HFFc6 (cell line): ENCODE results near the gene SCIMP. TPM values are rescaled to one million over a fixed set of nuclear protein-coding genes. Genes with fewer than 3 reads are reported as not detected.
"Not testable (repeated sequence)": the region's sequence is repeated elsewhere in the genome, so short reads cannot be mapped to it uniquely, and the experiment has no call there.

Experiments
- DNase-seq: peaks from one replicate; pipeline ENCODE4 v3.0.0-alpha.2; 2018
- H3K27ac Mint-ChIP-seq: 2 replicates; pipeline ENCODE4 v1.8.0; 2020; ENCODE audit warnings: mild to moderate bottlenecking, mixed read lengths
- H3K27me3 Mint-ChIP-seq: 2 replicates; pipeline ENCODE4 v1.8.0; 2021; ENCODE audit warnings: mild to moderate bottlenecking, moderate library complexity, mixed read lengths; ENCODE audit not compliant: insufficient read depth
- H3K36me3 Mint-ChIP-seq: 2 replicates; pipeline ENCODE4 v1.8.0; 2021; ENCODE audit warnings: low read depth, mixed read lengths
- H3K4me1 Mint-ChIP-seq: 2 replicates; pipeline ENCODE4 v1.8.0; 2020; ENCODE audit warnings: low read depth, mixed read lengths
- H3K4me3 Mint-ChIP-seq: 2 replicates; pipeline ENCODE4 v1.8.0; 2020; ENCODE audit warnings: mild to moderate bottlenecking, moderate library complexity, mixed read lengths
- H3K9me3 Mint-ChIP-seq: 2 replicates; pipeline ENCODE4 v1.8.0; 2020; ENCODE audit warnings: mild to moderate bottlenecking, mixed read lengths
- total RNA-seq, 6 experiments: library from RNA; stranded (reverse); fragmentation: NEBNext Ultra II Directional; extraction: Animal tissue kit (Norgen Biotek cat#: 25700); gene quantifications; 2 replicates in 1 of 6; 3 replicates in 5 of 6; pipeline ENCODE4 v1.2.3, GENCODE V29; 2021
- TF ChIP-seq, protein P1 (sequence below): fragments of 200-600 bp; sonication (generic); IDR thresholded peaks from 2 replicates; pipeline ENCODE4 v1.5.0; 2021; ENCODE audit warnings: antibody characterized with exemption, mild to moderate bottlenecking

Gene SCIMP
- total RNA-seq, 6 experiments from 2014 or later: not detected

DNA sequence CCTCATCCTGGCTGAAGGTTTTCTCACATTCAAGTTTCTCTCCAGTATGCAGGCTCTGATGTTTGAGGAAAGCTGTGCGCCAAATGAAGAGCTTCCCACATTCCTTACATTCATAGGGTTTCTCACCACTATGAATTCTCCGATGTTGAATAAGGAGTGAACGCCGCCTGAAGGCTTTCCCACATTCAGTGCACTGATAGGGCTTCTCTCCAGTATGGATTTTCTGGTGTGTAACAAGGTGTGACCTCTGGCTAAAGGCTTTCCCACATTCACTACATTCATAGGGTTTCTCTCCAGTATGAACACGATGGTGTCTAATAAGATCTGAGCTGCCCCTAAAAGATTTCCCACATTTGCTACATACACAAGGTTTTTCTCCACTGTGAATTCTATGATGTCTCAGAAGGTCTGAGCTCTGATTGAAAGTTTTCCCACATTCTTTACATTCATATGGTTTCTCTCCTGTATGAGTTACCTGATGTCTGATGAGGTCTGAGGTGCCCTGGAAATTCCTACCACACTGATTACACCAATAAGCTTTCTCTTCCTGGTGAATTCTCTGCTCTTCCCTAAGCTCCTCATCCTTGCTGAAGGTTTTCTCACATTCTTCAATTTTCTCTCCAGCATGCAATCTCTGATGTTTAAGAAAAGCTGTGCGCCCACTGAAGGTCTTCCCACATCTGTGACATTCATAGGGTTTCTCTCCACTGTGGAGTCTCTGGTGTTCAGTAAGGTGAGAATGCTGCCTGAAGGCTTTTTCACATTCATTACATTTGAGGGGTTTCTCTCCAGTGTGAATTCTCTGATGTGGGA lies 51.9 kb downstream of the SCIMP start:
- peaks cover 96% of the 10 kb centered on the region for H3K9me3 Mint-ChIP-seq
- DNase-seq: no peak
- TF ChIP-seq, protein P1, sequence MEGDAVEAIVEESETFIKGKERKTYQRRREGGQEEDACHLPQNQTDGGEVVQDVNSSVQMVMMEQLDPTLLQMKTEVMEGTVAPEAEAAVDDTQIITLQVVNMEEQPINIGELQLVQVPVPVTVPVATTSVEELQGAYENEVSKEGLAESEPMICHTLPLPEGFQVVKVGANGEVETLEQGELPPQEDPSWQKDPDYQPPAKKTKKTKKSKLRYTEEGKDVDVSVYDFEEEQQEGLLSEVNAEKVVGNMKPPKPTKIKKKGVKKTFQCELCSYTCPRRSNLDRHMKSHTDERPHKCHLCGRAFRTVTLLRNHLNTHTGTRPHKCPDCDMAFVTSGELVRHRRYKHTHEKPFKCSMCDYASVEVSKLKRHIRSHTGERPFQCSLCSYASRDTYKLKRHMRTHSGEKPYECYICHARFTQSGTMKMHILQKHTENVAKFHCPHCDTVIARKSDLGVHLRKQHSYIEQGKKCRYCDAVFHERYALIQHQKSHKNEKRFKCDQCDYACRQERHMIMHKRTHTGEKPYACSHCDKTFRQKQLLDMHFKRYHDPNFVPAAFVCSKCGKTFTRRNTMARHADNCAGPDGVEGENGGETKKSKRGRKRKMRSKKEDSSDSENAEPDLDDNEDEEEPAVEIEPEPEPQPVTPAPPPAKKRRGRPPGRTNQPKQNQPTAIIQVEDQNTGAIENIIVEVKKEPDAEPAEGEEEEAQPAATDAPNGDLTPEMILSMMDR: no peak
- peaks cover 7% of the 10 kb centered on the region for H3K27me3 Mint-ChIP-seq
- H3K4me1 Mint-ChIP-seq: no peaks in the 10 kb centered on the region
- H3K27ac Mint-ChIP-seq: no peak overlapping the region
- H3K36me3 Mint-ChIP-seq: peaks cover 93% of the 10 kb centered on the region
- H3K4me3 Mint-ChIP-seq: no peak overlapping the region

DNA sequence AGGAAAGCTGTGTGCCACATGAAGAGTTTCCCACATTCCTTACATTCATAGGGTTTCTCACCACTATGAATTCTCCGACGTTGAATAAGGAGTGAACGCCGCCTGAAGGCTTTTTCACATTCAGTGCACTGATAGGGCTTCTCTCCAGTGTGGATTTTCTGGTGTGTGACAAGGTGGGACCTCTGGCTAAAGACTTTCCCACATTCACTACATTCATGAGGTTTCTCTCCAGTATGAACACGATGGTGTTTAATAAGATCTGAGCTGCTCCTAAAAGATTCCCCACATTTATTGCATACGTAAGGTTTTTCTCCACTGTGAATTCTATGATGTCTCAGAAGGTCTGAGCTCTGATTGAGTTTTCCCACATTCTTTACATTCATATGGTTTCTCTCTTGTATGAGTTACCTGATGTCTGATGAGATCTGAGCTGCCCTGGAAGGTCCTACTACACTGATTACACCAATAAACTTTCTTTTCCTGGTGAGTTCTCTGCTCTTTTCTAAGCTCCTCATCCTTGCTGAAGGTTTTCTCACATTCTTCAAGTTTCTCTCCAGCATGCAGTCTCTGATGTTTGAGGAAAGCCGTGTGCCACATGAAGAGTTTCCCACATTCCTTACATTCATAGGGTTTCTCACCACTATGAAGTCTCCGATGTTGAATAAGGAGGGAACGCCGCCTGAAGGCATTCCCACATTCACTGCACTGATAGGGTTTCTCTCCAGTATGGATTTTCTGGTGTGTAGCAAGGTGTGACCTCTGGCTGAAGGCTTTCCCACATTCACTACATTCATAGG lies 53.0 kb downstream of the SCIMP start:
- no peak overlapping the region; the same call in 1 of the 2 replicates for H3K4me3 Mint-ChIP-seq
- no peak overlapping the region for H3K27ac Mint-ChIP-seq
- H3K9me3 Mint-ChIP-seq: peaks cover 93% of the 10 kb centered on the region
- TF ChIP-seq, protein P1: no peak
- H3K27me3 Mint-ChIP-seq: peaks cover 7% of the 10 kb centered on the region
- no peaks in the 10 kb centered on the region for H3K4me1 Mint-ChIP-seq
- no peak for DNase-seq
- peaks cover 89% of the 10 kb centered on the region for H3K36me3 Mint-ChIP-seq

DNA sequence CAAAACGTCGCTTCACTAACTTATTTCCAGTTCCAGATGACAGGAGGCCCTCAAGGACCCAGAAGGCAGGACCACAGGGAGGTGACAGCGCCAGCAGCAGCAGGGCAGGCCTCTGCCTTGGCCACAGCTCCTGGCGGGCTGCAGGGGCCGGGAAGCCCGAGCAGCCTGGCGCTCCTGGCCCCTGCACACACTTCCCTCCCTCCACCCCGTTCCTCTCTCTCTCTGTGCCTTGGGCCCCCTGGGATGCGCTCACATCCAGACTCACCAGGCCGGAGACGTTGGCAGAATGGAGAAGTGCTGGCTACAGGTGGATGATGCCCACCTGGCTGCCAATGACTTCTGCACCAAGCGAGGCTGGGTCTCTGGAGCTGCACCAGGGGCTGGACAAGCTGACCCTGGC lies 55.7 kb downstream of the SCIMP start:
- peaks cover 91% of the 10 kb centered on the region for H3K9me3 Mint-ChIP-seq
- TF ChIP-seq, protein P1: no peak
- no peak overlapping the region for H3K4me3 Mint-ChIP-seq
- DNase-seq: no peak
- peaks cover 83% of the 10 kb centered on the region for H3K36me3 Mint-ChIP-seq
- no peak overlapping the region for H3K27ac Mint-ChIP-seq
- peaks cover 5% of the 10 kb centered on the region for H3K27me3 Mint-ChIP-seq
- H3K4me1 Mint-ChIP-seq: no peaks in the 10 kb centered on the region

DNA sequence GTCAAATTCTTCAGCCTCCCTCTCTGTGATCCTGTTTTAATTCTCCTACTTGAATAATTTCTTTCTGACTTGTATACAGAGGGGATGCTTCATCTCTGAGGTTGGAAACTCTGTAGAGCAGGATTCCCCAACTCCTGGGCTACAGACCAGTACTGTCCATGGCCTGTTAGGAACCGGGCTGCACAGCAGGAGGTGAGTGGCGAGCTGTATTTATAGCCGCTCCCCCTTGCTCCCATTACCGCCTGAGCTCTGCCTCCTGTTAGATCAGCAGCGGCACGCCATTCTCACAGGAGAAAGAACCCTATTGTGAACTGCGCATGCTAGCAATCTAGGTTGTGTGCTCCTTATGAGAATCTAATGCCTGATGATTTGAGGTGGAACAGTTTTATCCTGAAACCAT lies 59.6 kb downstream of the SCIMP start:
- DNase-seq, H3K4me3 Mint-ChIP-seq, H3K27me3 Mint-ChIP-seq, H3K27ac Mint-ChIP-seq, H3K4me1 Mint-ChIP-seq: not testable (repeated sequence)
- peaks cover 75% of the 10 kb centered on the region for H3K9me3 Mint-ChIP-seq
- H3K36me3 Mint-ChIP-seq: peaks cover 60% of the 10 kb centered on the region

DNA sequence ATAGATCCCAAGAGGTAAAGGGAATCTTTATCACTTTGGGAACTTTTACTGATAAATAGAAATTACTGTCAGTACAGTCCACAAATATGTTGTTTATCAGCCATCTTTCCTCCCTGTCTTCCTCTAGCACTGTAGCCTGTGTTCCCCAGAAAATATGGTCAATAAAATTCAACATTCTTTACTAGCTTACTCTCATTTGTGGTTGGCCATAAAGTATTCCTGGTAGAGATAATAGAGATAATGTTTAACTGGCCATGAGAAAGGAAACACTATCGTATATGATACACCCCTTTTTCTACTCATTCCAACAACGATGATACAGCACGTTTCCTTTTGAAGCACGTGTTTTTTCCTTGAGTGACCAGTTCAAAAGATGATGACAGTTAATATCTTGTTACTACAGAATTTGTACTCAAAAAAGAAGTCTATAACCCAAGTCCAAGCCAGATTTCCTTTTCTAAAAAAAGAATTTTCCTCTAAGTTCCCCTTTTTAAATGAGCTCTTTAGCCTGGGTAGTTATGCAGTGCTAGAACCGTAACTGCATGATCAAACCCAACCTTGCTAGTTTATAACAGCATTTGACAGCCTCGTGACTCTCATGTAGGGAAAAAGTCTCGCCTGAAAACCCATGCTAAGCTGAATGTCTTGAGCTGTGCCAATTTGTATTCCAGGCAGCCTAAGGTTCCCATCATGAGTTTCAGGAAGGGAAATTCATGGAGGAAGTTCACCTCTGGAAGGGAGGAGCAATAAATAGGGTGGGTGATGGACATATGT lies 68.7 kb downstream of the SCIMP start:
- Mint-ChIP-seq H3K4me3 (peak overlapping the region; percentile 60), H3K36me3 (peaks cover 26% of the 10 kb centered on the region), H3K27ac (peak overlapping the region; percentile 98), H3K9me3 (peaks cover 28% of the 10 kb centered on the region), H3K4me1 (peaks cover 30% of the 10 kb centered on the region)
- H3K27me3 Mint-ChIP-seq: not testable (repeated sequence)
- DNase-seq: peak; percentile 94

DNA sequence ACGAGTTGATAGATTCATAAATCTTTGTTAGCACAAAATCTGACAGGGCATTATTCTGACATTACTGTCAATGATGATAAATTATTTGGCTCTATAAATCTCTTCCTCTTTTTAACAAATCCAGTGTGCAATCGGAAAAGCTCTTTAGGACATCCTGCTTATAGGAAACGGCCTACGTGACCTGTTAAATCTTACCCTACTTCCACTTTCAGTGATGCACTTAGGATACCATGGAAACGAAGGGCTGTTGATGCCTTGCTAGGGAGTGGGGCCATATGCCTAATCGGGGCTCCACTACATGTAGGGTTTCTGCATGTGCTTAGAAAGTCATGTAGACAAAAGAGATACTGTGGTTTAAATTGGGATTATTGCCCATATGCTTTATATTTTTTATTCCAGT lies 70.2 kb downstream of the SCIMP start:
- Mint-ChIP-seq H3K4me3 (no peak overlapping the region), H3K36me3 (peaks cover 26% of the 10 kb centered on the region), H3K9me3 (peaks cover 24% of the 10 kb centered on the region), H3K4me1 (peaks cover 30% of the 10 kb centered on the region), H3K27ac (no peak overlapping the region), H3K27me3 (peaks cover 6% of the 10 kb centered on the region)
- DNase-seq: no peak
- TF ChIP-seq, protein P1: no peak

DNA sequence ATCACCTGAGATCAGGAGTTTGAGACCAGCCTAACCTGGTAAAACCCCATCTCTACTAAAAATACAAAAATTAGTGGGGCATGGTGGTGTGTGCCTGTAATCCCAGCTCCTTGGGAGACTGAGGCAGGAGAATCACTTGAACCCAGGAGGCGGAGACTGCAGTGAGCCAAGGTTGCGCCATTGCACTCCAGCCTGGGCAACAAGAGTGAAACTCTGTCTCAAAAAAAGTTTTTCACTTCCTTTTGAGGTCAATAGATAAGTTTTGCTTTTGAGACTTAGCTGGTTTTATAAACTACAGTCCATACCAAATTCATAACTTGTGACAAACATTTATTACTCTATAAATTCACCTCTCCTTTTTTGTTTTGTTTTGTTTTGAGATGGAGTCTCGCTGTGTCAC lies 72.9 kb downstream of the SCIMP start:
- H3K4me1 Mint-ChIP-seq: peaks cover 25% of the 10 kb centered on the region
- peaks cover 29% of the 10 kb centered on the region for H3K27me3 Mint-ChIP-seq
- H3K9me3 Mint-ChIP-seq, H3K27ac Mint-ChIP-seq, H3K4me3 Mint-ChIP-seq, DNase-seq, H3K36me3 Mint-ChIP-seq: not testable (repeated sequence)

DNA sequence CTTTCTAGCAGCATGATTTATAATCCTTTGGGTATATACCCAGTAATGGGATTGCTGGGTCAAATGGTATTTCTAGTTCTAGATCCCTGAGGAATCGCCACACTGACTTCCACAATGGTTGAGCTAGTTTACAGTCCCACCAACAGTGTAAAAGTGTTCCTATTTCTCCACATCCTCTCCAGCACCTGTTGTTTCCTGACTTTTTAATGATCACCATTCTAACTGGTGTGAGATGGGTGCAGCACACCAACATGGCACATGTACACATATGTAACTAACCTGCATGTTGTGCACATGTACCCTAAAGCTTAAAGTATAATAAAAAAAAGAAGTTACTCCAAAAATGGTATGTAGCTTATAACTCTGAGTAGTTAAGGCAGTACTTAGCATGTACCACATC lies 74.0 kb downstream of the SCIMP start:
- not testable (repeated sequence) for H3K9me3 Mint-ChIP-seq, H3K4me3 Mint-ChIP-seq, DNase-seq, H3K36me3 Mint-ChIP-seq, H3K27ac Mint-ChIP-seq
- Mint-ChIP-seq H3K4me1 (peaks cover 14% of the 10 kb centered on the region), H3K27me3 (peaks cover 29% of the 10 kb centered on the region)
